Activated CD4-positive, alpha-beta memory T cell treated with anti-CD3 and anti-CD28 coated beads, Interleukin-2, amount 10 ng/mL, durations not matched to agents 7 days and 5 days (primary cell): Measurements from ENCODE around the gene CMYA5. TPM values are rescaled to one million over a fixed set of nuclear protein-coding genes. Genes with fewer than 3 reads are reported as not detected.
A peak's percentile ranks its signal among the peaks of the same experiment; 100 is the strongest.

Experiments used
- CTCF ChIA-PET: fragments of 350-600 bp; sonication (Branson Sonifier 250); formaldehyde crosslinking; loops from one replicate; lab custom pipeline; 2021; ENCODE audit warnings: antibody characterized with exemption, inconsistent platforms; lab: Charles Lee
- POLR2A ChIA-PET: fragments of 350-600 bp; sonication (Branson Sonifier 250); formaldehyde crosslinking; loops from one replicate; lab custom pipeline; 2021; ENCODE audit warnings: antibody characterized with exemption; lab: Charles Lee
- DNase-seq: peaks from one replicate; pipeline ENCODE4 v3.0.0-alpha.2; 2020
- H3K27ac Mint-ChIP-seq: one replicate; pipeline ENCODE4 v1.8.0; 2021; ENCODE audit warnings: mild to moderate bottlenecking, mixed read lengths
- H3K27me3 Mint-ChIP-seq: one replicate; pipeline ENCODE4 v1.8.0; 2021; ENCODE audit warnings: mixed read lengths
- H3K36me3 Mint-ChIP-seq: one replicate; pipeline ENCODE4 v1.8.0; 2021; ENCODE audit warnings: low read depth, mixed read lengths
- H3K4me1 Mint-ChIP-seq: one replicate; pipeline ENCODE4 v1.8.0; 2021; ENCODE audit warnings: mixed read lengths
- H3K4me3 Mint-ChIP-seq: one replicate; pipeline ENCODE4 v1.8.0; 2021; ENCODE audit warnings: mild to moderate bottlenecking, mixed read lengths
- H3K9me3 Mint-ChIP-seq: one replicate; pipeline ENCODE4 v1.8.0; 2021; ENCODE audit warnings: mixed read lengths
- total RNA-seq, 2 experiments: library from RNA; stranded (reverse); gene quantifications; one replicate each; pipeline ENCODE4 v1.2.3, GENCODE V29; 2021

Gene CMYA5
- total RNA-seq, 2 experiments from 2014 or later: 0.08 to 0.10 TPM

DNA sequence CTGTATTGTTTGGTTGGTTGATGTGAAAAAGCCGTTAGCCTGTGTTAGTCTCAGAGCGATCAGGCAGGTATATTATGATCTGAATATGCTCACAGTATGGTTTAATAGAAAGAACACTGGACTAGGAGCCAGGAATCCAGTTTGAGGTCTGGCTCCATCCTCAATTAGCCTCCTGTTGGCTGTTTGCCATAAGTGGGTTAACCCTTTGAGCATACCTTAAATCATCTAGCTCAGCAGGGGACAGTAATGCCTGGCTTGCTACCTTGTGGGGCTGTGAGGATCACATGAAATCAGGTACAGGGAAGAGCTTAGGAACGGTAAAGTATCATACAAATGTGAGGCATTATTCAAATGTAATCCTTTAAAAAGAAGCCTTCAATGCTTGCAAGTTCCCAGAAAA lies 104.7 kb downstream of the CMYA5 start:
- Mint-ChIP-seq H3K9me3 (no peaks in the 10 kb centered on the region), H3K36me3 (no peaks in the 10 kb centered on the region), H3K27me3 (peaks cover 1% of the 10 kb centered on the region), H3K27ac (no peak overlapping the region), H3K4me1 (no peaks in the 10 kb centered on the region), H3K4me3 (no peak overlapping the region)
- POLR2A ChIA-PET: no interaction called here
- CTCF ChIA-PET: no interaction called here
- no peak for DNase-seq

DNA sequence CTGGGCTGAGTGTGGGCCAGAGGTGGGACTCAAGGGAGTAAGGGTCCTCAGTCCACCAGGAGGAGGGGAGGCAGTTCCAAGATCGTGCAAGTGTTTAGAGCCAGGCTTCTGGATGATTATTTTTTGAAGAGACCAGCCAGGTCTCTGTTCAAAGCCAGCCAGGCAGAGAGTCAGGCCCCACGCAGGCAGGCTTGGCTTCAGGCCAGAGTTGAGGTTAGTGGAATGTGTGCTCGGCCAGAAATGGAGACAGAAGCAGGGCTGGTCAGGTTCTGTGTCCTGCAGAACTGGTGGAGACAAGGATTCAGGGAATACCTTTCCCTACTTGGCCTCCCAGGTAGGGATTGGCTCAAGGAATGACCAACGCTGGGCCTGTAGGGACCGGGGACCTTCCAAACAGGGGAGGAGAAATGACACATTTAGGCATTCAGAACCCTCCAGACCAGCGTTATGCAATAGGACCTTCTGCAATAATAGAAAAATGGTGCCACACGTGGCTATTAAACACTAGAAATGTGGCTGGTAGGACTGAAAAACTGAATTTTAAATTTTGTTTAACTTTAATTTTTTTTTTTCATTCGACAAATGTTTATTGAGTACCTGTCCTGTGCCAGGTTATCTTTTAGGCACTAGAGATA lies 106.2 kb downstream of the CMYA5 start:
- no peak overlapping the region for H3K4me3 Mint-ChIP-seq
- H3K36me3 Mint-ChIP-seq: no peaks in the 10 kb centered on the region
- H3K9me3 Mint-ChIP-seq: no peaks in the 10 kb centered on the region
- no peak for DNase-seq
- H3K27ac Mint-ChIP-seq: no peak overlapping the region
- H3K4me1 Mint-ChIP-seq: peaks cover 1% of the 10 kb centered on the region
- CTCF ChIA-PET: no interaction called here
- POLR2A ChIA-PET: no interaction called here
- H3K27me3 Mint-ChIP-seq: no peaks in the 10 kb centered on the region

DNA sequence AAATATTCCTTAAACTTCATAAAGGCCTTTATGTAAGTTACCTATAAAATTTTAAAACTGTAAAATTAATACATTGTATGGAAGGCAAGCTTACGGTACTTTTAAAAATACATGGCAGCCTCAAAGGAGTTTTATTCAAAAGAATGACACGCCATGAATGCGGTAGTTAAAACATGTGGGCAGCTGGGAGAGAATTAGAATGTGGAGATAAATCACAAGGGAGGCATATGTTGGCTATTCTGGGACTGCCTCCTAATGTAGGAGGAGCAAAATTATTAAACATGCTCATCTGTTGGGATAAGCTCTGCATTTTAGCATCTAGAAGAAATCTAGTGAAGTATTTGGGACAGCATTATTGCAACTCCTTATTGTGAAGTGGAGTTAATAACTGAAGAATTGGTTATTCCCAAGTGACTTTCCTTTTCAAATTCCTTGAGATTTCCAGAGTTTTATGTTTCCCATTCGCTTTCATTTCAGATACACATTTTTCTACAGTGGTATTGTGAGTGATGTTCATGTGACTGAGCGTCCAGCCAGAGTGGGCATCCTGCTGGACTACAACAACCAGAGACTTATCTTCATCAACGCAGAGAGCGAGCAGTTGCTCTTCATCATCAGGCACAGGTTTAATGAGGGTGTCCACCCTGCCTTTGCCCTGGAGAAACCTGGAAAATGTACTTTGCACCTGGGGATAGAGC lies 109.4 kb downstream of the CMYA5 start:
- no peaks in the 10 kb centered on the region for H3K9me3 Mint-ChIP-seq
- H3K36me3 Mint-ChIP-seq: no peaks in the 10 kb centered on the region
- no peak overlapping the region for H3K4me3 Mint-ChIP-seq
- POLR2A ChIA-PET: no interaction called here
- no peak for DNase-seq
- CTCF ChIA-PET: interaction anchor here (0.6 kb wide), 1 partner anchor 11 kb away, joined by 3 read pairs; no protein-coding TSS in a partner anchor
- H3K4me1 Mint-ChIP-seq: peaks cover 19% of the 10 kb centered on the region
- no peak overlapping the region for H3K27ac Mint-ChIP-seq
- H3K27me3 Mint-ChIP-seq: no peaks in the 10 kb centered on the region

DNA sequence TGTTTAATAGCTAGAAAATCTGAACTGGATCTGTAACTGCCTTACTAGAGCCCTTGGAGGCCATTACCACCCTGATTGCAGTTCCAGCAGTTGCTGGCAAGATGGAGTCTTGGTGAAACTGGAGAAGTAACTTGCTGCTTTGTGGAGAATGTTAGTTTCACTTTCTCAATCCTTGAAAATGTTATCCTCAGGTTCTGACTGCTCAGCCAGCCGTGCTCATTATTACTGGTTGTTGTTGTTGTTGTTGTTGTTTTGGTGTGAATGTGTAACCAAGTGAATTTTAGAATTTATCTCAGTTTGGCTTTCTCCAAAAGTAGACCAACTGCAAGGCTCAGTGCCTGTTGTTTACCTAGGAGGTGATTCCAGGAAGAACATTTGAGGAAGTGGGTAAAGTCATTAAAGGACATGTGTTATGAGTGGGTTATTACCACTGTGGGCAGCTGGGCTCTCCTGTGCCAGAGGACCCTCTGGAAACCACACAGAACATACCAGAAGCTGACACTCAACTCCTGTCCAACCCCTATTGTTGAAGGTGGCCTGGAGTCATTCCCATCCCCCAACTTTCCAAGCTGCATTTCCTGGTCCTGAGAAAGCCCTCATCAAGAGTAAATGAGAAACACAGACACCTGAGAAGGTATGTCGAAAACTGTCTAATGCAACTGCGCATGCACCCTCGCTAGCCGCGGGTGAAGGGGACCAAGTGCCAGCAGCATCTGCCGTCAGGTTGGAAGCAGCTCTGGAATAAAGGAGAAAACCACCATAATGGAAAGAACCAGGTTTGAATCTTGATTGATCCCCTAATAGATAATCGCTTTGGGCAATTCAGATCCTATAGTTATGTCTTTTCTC lies 111.6 kb downstream of the CMYA5 start:
- H3K27me3 Mint-ChIP-seq: no peaks in the 10 kb centered on the region
- ChIA-PET CTCF (no interaction called here), POLR2A (interaction anchor here (1.2 kb wide), 1 partner anchor 189 kb away, joined by 3 read pairs; the partner anchor contains the start of gene TENT2)
- peak overlapping the region; percentile 12 for H3K4me3 Mint-ChIP-seq
- H3K9me3 Mint-ChIP-seq: no peaks in the 10 kb centered on the region
- no peak overlapping the region for H3K27ac Mint-ChIP-seq
- peaks cover 19% of the 10 kb centered on the region for H3K4me1 Mint-ChIP-seq
- no peaks in the 10 kb centered on the region for H3K36me3 Mint-ChIP-seq
- DNase-seq: no peak

DNA sequence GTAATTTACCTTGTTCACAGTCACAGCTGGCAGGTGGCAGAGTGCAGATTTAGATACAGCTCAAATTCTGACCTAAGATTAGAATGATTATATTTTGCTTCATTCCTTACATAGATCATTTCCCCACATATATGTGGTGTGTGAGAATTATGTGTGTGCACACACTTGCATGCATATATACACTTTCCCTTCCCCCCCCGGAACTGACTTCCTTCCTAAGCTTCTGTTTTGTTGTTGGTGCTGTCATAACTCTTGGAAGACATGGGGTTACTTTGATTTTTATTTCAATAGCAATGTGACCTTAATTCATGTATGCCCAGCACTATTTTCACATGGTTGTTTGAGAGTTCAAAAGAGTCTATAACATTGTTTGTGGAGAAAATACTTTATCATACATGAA lies 112.8 kb downstream of the CMYA5 start:
- ChIA-PET POLR2A (no interaction called here), CTCF (no interaction called here)
- H3K9me3 Mint-ChIP-seq: no peaks in the 10 kb centered on the region
- no peak for DNase-seq
- no peak overlapping the region for H3K27ac Mint-ChIP-seq
- no peaks in the 10 kb centered on the region for H3K36me3 Mint-ChIP-seq
- no peaks in the 10 kb centered on the region for H3K27me3 Mint-ChIP-seq
- no peak overlapping the region for H3K4me3 Mint-ChIP-seq
- H3K4me1 Mint-ChIP-seq: peaks cover 19% of the 10 kb centered on the region

DNA sequence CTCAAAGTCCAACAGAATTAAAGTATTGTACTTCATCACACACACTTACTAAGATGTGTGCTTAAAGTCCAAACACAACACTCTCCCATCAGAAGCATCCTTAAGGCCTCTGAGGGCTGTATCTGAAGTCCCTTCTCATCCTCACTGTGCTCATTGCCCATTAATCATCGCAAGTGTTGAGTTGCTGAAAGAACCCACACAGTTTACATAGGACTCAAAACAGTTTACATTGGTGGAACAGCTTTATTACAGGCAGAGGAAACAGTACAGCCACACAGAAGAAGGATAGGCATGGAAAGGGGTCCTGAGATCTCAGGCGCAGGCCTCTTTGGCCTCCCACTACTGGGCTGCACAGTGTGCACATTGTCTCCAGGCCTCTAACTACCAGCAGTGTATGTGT lies 113.4 kb downstream of the CMYA5 start:
- no peaks in the 10 kb centered on the region for H3K27me3 Mint-ChIP-seq
- CTCF ChIA-PET: no interaction called here
- H3K4me3 Mint-ChIP-seq: no peak overlapping the region
- no peak overlapping the region for H3K27ac Mint-ChIP-seq
- no peaks in the 10 kb centered on the region for H3K36me3 Mint-ChIP-seq
- no peak for DNase-seq
- H3K4me1 Mint-ChIP-seq: peaks cover 19% of the 10 kb centered on the region
- H3K9me3 Mint-ChIP-seq: no peaks in the 10 kb centered on the region
- POLR2A ChIA-PET: no interaction called here

DNA sequence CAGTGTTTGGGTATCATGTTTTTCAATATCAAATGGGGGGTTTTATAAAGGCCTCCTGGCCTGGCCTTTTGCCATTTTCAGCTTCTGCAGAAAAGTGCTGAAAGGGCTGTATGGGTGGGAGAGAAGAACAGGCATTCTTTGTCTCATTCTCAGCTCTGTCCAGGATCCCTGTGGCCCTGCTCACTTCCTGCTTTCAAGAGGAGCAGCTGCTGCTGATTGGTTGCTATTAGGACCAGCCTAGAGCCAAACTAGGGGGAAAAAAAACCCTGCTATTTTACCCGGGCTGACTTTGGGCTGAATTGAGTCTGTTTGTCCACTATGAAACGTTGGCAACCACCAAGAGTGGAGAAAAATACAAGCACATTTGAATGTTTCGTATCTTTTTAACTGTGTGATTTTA lies 117.1 kb downstream of the CMYA5 start:
- Mint-ChIP-seq H3K27ac (no peak overlapping the region), H3K9me3 (no peaks in the 10 kb centered on the region), H3K36me3 (no peaks in the 10 kb centered on the region), H3K4me1 (peaks cover 9% of the 10 kb centered on the region), H3K27me3 (no peaks in the 10 kb centered on the region), H3K4me3 (no peak overlapping the region)
- ChIA-PET POLR2A (interaction anchor here (0.8 kb wide), 1 partner anchor 312 kb away, joined by 3 read pairs; no protein-coding TSS in a partner anchor), CTCF (interaction anchor here (0.6 kb wide), 1 partner anchor 15 kb away, joined by 3 read pairs; no protein-coding TSS in a partner anchor)
- no peak for DNase-seq

DNA sequence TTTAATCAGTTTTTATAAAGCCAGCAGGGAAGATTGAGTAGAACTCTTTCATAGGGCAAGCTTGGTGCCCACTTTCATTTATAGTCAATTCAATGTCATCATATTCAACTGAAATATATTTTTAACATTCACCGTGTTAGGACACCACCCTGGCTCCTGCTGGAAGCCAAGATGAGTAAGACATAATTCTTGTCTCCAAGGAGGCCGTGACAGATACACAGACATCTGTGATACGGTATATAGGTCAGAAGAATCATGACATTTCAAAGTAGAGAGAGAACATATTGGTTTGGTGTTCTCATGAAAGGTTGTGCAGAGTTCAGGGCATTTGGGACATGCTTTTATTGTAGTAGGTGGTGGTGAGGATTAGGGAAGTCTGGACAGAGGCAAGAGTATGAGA lies 120.1 kb downstream of the CMYA5 start:
- Mint-ChIP-seq H3K27me3 (peaks cover 6% of the 10 kb centered on the region), H3K4me1 (no peaks in the 10 kb centered on the region), H3K9me3 (no peaks in the 10 kb centered on the region), H3K4me3 (no peak overlapping the region), H3K36me3 (no peaks in the 10 kb centered on the region), H3K27ac (no peak overlapping the region)
- CTCF ChIA-PET: no interaction called here
- no peak for DNase-seq
- POLR2A ChIA-PET: no interaction called here

DNA sequence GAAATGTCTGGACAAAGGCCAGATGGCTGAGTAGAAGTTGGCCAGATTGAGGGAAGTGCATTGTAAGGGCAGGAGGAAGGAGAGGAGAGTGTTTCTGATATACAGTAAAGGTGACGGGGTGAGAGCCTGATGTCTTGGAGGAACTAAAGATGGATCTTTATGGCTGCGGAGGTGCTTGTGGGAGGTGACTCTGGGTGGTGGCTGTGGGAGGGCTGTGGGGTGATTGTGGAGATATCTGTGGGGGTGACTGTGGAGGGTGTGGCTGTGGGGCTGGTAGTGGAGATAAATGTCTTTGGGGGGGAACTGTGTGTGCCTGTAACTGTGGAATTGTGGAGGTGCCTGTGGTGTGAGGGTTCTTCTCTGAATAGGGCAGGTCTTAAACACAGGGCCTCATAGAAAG lies 121.4 kb downstream of the CMYA5 start:
- peaks cover 13% of the 10 kb centered on the region for H3K27me3 Mint-ChIP-seq
- no peak overlapping the region for H3K4me3 Mint-ChIP-seq
- H3K4me1 Mint-ChIP-seq: no peaks in the 10 kb centered on the region
- DNase-seq: no peak
- POLR2A ChIA-PET: no interaction called here
- CTCF ChIA-PET: no interaction called here
- H3K9me3 Mint-ChIP-seq: no peaks in the 10 kb centered on the region
- H3K36me3 Mint-ChIP-seq: no peaks in the 10 kb centered on the region
- H3K27ac Mint-ChIP-seq: no peak overlapping the region

DNA sequence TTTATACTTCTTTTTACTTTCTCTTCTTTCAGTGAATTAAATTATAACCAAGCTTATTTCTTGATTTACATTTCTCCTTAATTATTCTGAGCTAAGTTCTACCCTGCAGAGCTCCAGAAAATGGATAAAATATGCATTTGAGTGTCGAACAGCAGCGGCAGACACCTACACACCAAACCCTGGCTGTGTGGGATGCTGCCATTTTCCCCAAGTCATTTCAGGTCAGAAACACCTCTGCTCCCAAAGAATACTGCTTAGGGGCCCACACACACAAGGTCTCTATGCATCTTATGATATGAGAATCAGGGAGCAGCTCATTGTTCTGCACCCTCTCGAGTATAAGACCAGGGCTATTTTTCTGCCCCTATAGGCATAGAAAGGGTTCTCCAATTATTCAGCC lies 122.3 kb downstream of the CMYA5 start:
- peaks cover 13% of the 10 kb centered on the region for H3K27me3 Mint-ChIP-seq
- no peak overlapping the region for H3K4me3 Mint-ChIP-seq
- ChIA-PET CTCF (no interaction called here), POLR2A (no interaction called here)
- H3K9me3 Mint-ChIP-seq: no peaks in the 10 kb centered on the region
- no peaks in the 10 kb centered on the region for H3K4me1 Mint-ChIP-seq
- no peaks in the 10 kb centered on the region for H3K36me3 Mint-ChIP-seq
- H3K27ac Mint-ChIP-seq: no peak overlapping the region
- no peak for DNase-seq

DNA sequence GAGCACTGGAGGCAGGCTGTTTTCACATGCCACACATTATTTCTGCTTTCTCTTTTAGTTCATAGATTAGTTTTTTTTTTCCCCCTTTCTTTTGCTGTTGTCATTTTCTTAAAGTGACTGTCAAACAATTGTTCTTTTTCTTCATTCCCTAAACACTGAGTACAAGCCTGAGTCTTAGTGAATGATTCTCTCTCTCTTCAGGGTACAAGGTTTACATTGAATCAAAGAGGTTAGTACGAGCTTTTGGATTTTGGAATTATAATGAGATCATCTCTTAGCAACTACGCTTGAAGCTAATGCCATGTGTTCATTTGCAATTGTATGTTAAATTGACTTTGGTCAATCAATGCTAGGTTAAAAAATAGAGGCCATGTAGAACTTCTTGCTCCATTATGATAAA lies 125.1 kb downstream of the CMYA5 start:
- Mint-ChIP-seq H3K36me3 (no peaks in the 10 kb centered on the region), H3K4me3 (no peak overlapping the region), H3K9me3 (peaks cover 2% of the 10 kb centered on the region), H3K27me3 (peaks cover 16% of the 10 kb centered on the region), H3K27ac (no peak overlapping the region), H3K4me1 (no peaks in the 10 kb centered on the region)
- POLR2A ChIA-PET: no interaction called here
- DNase-seq: no peak
- CTCF ChIA-PET: interaction anchor here (0.6 kb wide), 1 partner anchor 260 kb away, joined by 3 read pairs; no protein-coding TSS in a partner anchor

DNA sequence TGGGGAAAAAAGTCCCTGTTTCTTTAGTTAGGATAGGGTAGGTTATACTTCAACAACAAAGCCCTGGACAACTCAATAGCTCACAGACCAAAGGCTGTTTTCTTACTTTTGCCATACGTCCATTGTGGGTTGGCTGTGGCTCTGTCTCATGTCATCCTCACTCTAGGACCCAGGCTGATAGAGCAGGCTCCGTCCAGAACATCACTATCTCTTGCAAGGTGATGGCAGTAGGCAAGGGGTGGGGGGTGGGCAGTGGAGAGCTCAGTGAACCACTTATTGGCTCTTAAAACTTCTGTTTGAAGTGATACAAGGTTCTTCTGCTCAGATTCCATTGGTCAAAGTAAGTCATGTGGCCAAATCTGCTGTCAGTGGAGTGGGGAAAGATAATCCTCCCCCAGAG lies 126.4 kb downstream of the CMYA5 start:
- H3K4me1 Mint-ChIP-seq: no peaks in the 10 kb centered on the region
- ChIA-PET POLR2A (no interaction called here), CTCF (no interaction called here)
- no peak overlapping the region for H3K27ac Mint-ChIP-seq
- H3K36me3 Mint-ChIP-seq: no peaks in the 10 kb centered on the region
- peaks cover 16% of the 10 kb centered on the region for H3K27me3 Mint-ChIP-seq
- DNase-seq: no peak
- H3K4me3 Mint-ChIP-seq: no peak overlapping the region
- peaks cover 4% of the 10 kb centered on the region for H3K9me3 Mint-ChIP-seq

DNA sequence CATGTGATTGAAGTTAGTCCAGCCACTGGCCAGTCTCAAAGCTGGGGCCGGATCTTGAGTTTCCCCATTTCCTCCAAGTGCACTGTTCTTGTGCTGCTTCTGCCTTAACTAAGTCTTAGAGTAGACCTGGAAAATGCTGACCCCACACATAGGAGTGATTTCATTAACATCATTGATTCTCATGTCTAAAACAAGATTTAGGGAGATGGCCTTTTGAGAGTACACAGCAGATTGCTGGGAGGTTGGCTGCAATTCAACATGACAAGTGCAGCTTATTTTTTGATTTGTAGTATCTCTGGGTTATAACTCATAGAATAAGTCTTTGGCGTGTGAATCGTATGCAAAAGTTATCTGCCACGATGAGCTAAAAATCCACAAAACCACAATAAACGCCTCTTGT lies 131.0 kb downstream of the CMYA5 start:
- POLR2A ChIA-PET: no interaction called here
- no peak for DNase-seq
- H3K9me3 Mint-ChIP-seq: peaks cover 4% of the 10 kb centered on the region
- H3K27me3 Mint-ChIP-seq: peaks cover 17% of the 10 kb centered on the region
- CTCF ChIA-PET: no interaction called here
- H3K36me3 Mint-ChIP-seq: no peaks in the 10 kb centered on the region
- H3K4me3 Mint-ChIP-seq: no peak overlapping the region
- no peak overlapping the region for H3K27ac Mint-ChIP-seq
- no peaks in the 10 kb centered on the region for H3K4me1 Mint-ChIP-seq
